Suprapubic skin (tissue), 4 donors: ENCODE measurements around the gene NSMCE1. TPM values are rescaled to one million over a fixed set of nuclear protein-coding genes. Genes with fewer than 3 reads are reported as not detected.

Experiments used
- DNase-seq, 2 donors: peaks; one replicate each; pipeline ENCODE4 v3.0.0-alpha.2; 2019; ENCODE audit warnings: low spot score in 2 of 2
- H3K27ac ChIP-seq: fragments of 200-600 bp; sonication (generic); one replicate; pipeline ENCODE4 v1.5.1; 2019
- H3K27me3 ChIP-seq: fragments of 200-600 bp; sonication (generic); one replicate; pipeline ENCODE4 v1.5.1; 2019
- H3K36me3 ChIP-seq: fragments of 200-600 bp; sonication (generic); one replicate; pipeline ENCODE4 v1.5.1; 2019
- H3K4me1 ChIP-seq: fragments of 200-600 bp; sonication (generic); one replicate; pipeline ENCODE4 v1.5.1; 2019
- H3K4me3 ChIP-seq: fragments of 200-600 bp; sonication (generic); one replicate; pipeline ENCODE4 v1.5.1; 2019; ENCODE audit warnings: mild to moderate bottlenecking
- H3K9me3 ChIP-seq: fragments of 200-600 bp; sonication (generic); one replicate; pipeline ENCODE4 v1.5.1; 2019
- EP300 ChIP-seq: sonication (generic); formaldehyde crosslinking; IDR thresholded peaks from one replicate; pipeline ENCODE4 v1.6.1; 2017; ENCODE audit warnings: antibody characterized with exemption
- POLR2A ChIP-seq, 2 donors: fragments of 450-650 bp; IDR thresholded peaks; one replicate each; pipeline ENCODE4 v1.6.1; 2017; ENCODE audit warnings: antibody characterized with exemption in 2 of 2, mild to moderate bottlenecking in 2 of 2, moderate library complexity in 2 of 2
- POLR2AphosphoS5 ChIP-seq, 3 donors: sonication (generic); formaldehyde crosslinking; IDR thresholded peaks; one replicate each; pipeline ENCODE4 v1.6.1; 2017; ENCODE audit warnings: antibody characterized with exemption in 3 of 3
- WGBS: methylation state at CpG from one replicate; pipeline ENCODE4 v1.1.5; 2018; 5-methylcytosine and 5-hydroxymethylcytosine counted together
- total RNA-seq, 4 donors: library from RNA; depleted of rRNA; stranded (reverse); fragments of >200 nt; gene quantifications; one replicate each; pipeline ENCODE4 v1.1.0, GENCODE V29; 2016
- TF ChIP-seq, protein P1 (sequence below), 2 donors: fragments of 200-600 bp in 1 of 2; fragments of 450-650 bp in 1 of 2; sonication (generic) in 1 of 2; IDR thresholded peaks; one replicate each; pipeline ENCODE4 v1.5.1; 2016 to 2019; ENCODE audit warnings: antibody characterized with exemption in 2 of 2, mild to moderate bottlenecking in 1 of 2, moderate library complexity in 1 of 2

The NSMCE1 gene
- total RNA-seq, 4 donors from 2014 or later, result 23.0 to 32.2 (median 29.3) TPM

DNA sequence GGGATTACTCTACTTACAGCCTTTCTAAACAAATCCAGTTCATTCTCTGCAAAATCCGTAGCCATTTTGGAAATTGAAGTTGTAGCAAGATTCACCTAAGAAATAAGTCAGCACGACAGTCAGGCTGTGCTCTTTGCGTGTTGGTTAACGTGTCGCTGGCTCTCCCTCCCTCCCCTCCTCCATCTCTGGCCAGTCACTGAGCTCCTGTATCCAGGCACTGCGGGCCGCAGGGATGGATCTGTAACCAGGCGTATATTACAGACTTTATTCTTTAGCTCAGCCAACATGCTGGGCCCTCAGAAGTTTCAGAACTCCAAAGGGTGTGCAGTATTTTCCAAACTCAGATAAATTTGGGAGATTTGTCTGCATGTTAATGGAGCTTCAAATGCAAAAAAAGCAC lies 34.4 kb downstream of the NSMCE1 start:
- WGBS, result 91% methylated on average over 8 of the region's 8 CpGs
- H3K27ac ChIP-seq, result no peak overlapping the region
- H3K9me3 ChIP-seq, result no peaks in the 10 kb centered on the region
- no peak for DNase-seq
- peaks cover 14% of the 10 kb centered on the region for H3K36me3 ChIP-seq
- H3K27me3 ChIP-seq, result no peaks in the 10 kb centered on the region
- no peak overlapping the region for H3K4me3 ChIP-seq
- TF ChIP-seq POLR2A (IDR thresholded peaks at IDR 0.05) (no peak), EP300 (no peak), POLR2AphosphoS5 (IDR thresholded peaks at IDR 0.05) (no peak)
- TF ChIP-seq, protein P1, sequence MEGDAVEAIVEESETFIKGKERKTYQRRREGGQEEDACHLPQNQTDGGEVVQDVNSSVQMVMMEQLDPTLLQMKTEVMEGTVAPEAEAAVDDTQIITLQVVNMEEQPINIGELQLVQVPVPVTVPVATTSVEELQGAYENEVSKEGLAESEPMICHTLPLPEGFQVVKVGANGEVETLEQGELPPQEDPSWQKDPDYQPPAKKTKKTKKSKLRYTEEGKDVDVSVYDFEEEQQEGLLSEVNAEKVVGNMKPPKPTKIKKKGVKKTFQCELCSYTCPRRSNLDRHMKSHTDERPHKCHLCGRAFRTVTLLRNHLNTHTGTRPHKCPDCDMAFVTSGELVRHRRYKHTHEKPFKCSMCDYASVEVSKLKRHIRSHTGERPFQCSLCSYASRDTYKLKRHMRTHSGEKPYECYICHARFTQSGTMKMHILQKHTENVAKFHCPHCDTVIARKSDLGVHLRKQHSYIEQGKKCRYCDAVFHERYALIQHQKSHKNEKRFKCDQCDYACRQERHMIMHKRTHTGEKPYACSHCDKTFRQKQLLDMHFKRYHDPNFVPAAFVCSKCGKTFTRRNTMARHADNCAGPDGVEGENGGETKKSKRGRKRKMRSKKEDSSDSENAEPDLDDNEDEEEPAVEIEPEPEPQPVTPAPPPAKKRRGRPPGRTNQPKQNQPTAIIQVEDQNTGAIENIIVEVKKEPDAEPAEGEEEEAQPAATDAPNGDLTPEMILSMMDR (IDR thresholded peaks at IDR 0.05), result no peak
- H3K4me1 ChIP-seq, result peaks cover 52% of the 10 kb centered on the region

- no peak for DNase-seq
- H3K27ac ChIP-seq, result no peak overlapping the region
Observed at GRCh38 chr16:27233731-27234130, 34.8 kb downstream of the NSMCE1 start.

GRCh38 chr16:27232901-27233625 lies 35.5 kb downstream of the NSMCE1 start:
- Histone ChIP-seq H3K27ac (no peak overlapping the region), H3K36me3 (peaks cover 14% of the 10 kb centered on the region), H3K27me3 (no peaks in the 10 kb centered on the region), H3K4me3 (no peak overlapping the region), H3K4me1 (peaks cover 47% of the 10 kb centered on the region), H3K9me3 (no peaks in the 10 kb centered on the region)
- no peak for DNase-seq
- WGBS, result 85% methylated on average over 13 of the region's 13 CpGs
- TF ChIP-seq, protein P1 (IDR thresholded peaks at IDR 0.05), result no peak
- TF ChIP-seq POLR2A (IDR thresholded peaks at IDR 0.05) (no peak), EP300 (no peak), POLR2AphosphoS5 (IDR thresholded peaks at IDR 0.05) (no peak)

More at GRCh38 chr16:27233731-27234130, 34.8 kb downstream of the NSMCE1 start:
- 100% methylated on average over 2 of the region's 6 CpGs for WGBS
- no peaks in the 10 kb centered on the region for H3K9me3 ChIP-seq
- no peaks in the 10 kb centered on the region for H3K27me3 ChIP-seq
- no peak overlapping the region for H3K4me3 ChIP-seq
- H3K4me1 ChIP-seq, result peaks cover 52% of the 10 kb centered on the region
- H3K36me3 ChIP-seq, result peaks cover 14% of the 10 kb centered on the region
- TF ChIP-seq POLR2AphosphoS5 (IDR thresholded peaks at IDR 0.05) (no peak), POLR2A (IDR thresholded peaks at IDR 0.05) (no peak), EP300 (no peak)
- TF ChIP-seq, protein P1 (IDR thresholded peaks at IDR 0.05), result no peak

GRCh38 chr16:27232061-27232900 lies 36.3 kb downstream of the NSMCE1 start:
- Histone ChIP-seq H3K9me3 (no peaks in the 10 kb centered on the region), H3K4me3 (no peak overlapping the region), H3K27ac (no peak overlapping the region), H3K36me3 (peaks cover 14% of the 10 kb centered on the region), H3K4me1 (peaks cover 39% of the 10 kb centered on the region), H3K27me3 (no peaks in the 10 kb centered on the region)
- no peak for DNase-seq
- 94% methylated on average over 12 of the region's 26 CpGs for WGBS
- TF ChIP-seq, protein P1 (IDR thresholded peaks at IDR 0.05), result no peak

DNA sequence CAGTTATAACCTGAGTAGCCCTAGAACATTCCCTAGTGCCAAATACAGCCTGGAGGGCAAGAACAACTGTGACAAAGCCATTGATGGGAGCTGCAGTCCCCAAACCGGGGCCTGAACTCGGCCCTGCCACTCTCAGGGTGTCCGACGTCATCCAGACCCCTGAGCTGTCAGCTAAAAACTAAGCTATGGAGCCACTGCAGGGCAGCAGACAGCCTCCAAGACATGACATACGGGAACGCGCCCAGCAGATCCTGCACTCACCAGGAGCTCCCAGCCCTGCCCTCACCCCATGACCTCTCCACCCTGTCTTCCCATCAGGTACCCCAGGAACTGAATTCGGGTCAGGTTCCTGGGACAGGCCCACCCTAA lies 36.9 kb downstream of the NSMCE1 start:
- no peak for DNase-seq
- 93% methylated on average over 6 of the region's 8 CpGs for WGBS
- TF ChIP-seq, protein P1 (IDR thresholded peaks at IDR 0.05), result no peak
- TF ChIP-seq EP300 (no peak), POLR2AphosphoS5 (IDR thresholded peaks at IDR 0.05) (no peak), POLR2A (IDR thresholded peaks at IDR 0.05) (no peak)
- H3K4me3 ChIP-seq, result no peak overlapping the region
- H3K27me3 ChIP-seq, result no peaks in the 10 kb centered on the region
- peaks cover 14% of the 10 kb centered on the region for H3K36me3 ChIP-seq
- H3K4me1 ChIP-seq, result peaks cover 39% of the 10 kb centered on the region
- H3K9me3 ChIP-seq, result no peaks in the 10 kb centered on the region
- H3K27ac ChIP-seq, result no peak overlapping the region
